Stimulated activated CD8-positive, alpha-beta memory T cell treated with anti-CD3 and anti-CD28 coated beads, Interleukin-7, amount 100 ng/mL, for 4 hours (primary cell): Measurements from ENCODE around the gene TMEM135.
"Not testable (repeated sequence)": the region's sequence is repeated elsewhere in the genome, so short reads cannot be mapped to it uniquely, and the experiment has no call there.

Experiments used
- DNase-seq, 2 donors: peaks; one replicate each; pipeline ENCODE4 v3.0.0-alpha.2; 2020; ENCODE audit warnings: low read depth in 2 of 2

Gene TMEM135

GRCh38 chr11:87076874-87077429 lies 39.2 kb downstream of the TMEM135 start:
- no peak for DNase-seq

- no peak for DNase-seq
Observed at GRCh38 chr11:87081358-87081757, 43.6 kb downstream of the TMEM135 start.

- DNase-seq = no peak
Observed at GRCh38 chr11:87082590-87082989, 44.9 kb downstream of the TMEM135 start.

GRCh38 chr11:87083029-87083428 lies 45.3 kb downstream of the TMEM135 start:
- DNase-seq = no peak

GRCh38 chr11:87092159-87092558 lies 54.4 kb downstream of the TMEM135 start:
- DNase-seq = no peak

GRCh38 chr11:87092567-87092966 lies 54.8 kb downstream of the TMEM135 start:
- DNase-seq = no peak

- DNase-seq = peak in 1 of 2 donors; percentile 8
Observed at GRCh38 chr11:87097582-87097981, 59.8 kb downstream of the TMEM135 start.

- DNase-seq = no peak
Observed at GRCh38 chr11:87101956-87102580, 64.3 kb downstream of the TMEM135 start.

GRCh38 chr11:87105826-87106225 lies 68.1 kb downstream of the TMEM135 start:
- DNase-seq = not testable (repeated sequence)

GRCh38 chr11:87107379-87107778 lies 69.6 kb downstream of the TMEM135 start:
- not testable (repeated sequence) for DNase-seq

- DNase-seq = no peak
Observed at GRCh38 chr11:87110443-87111131, 72.9 kb downstream of the TMEM135 start.

- DNase-seq = no peak
Observed at GRCh38 chr11:87114093-87114492, 76.4 kb downstream of the TMEM135 start.

GRCh38 chr11:87116185-87116584 lies 78.5 kb downstream of the TMEM135 start:
- DNase-seq = no peak

- no peak for DNase-seq
Observed at GRCh38 chr11:87120937-87121336, 83.2 kb downstream of the TMEM135 start.

- no peak for DNase-seq
Observed at GRCh38 chr11:87122852-87123251, 85.1 kb downstream of the TMEM135 start.

GRCh38 chr11:87125257-87125656 lies 87.5 kb downstream of the TMEM135 start:
- DNase-seq = no peak

- DNase-seq = no peak
Observed at GRCh38 chr11:87127101-87127500, 89.4 kb downstream of the TMEM135 start.

- DNase-seq = no peak
Observed at GRCh38 chr11:87128372-87128771, 90.6 kb downstream of the TMEM135 start.

GRCh38 chr11:87134524-87135106 lies 96.9 kb downstream of the TMEM135 start:
- DNase-seq = no peak

- DNase-seq = no peak
Observed at GRCh38 chr11:87136236-87136635, 98.5 kb downstream of the TMEM135 start.

- no peak for DNase-seq
Observed at GRCh38 chr11:87137711-87138110, 100.0 kb downstream of the TMEM135 start.

- DNase-seq = no peak
Observed at GRCh38 chr11:87139475-87139874, 101.7 kb downstream of the TMEM135 start.

GRCh38 chr11:87141322-87141721 lies 103.6 kb downstream of the TMEM135 start:
- DNase-seq = no peak
